Myometrial cell (primary cell): ENCODE measurements around the gene RPS6KA5. TPM values are rescaled to one million over a fixed set of nuclear protein-coding genes. Genes with fewer than 3 reads are reported as not detected.

Source experiments
- total RNA-seq: library from RNA; depleted of rRNA; stranded (reverse); fragments of >200 nt; gene quantifications from 2 replicates; pipeline ENCODE4 v1.2.3, GENCODE V29; 2015

The RPS6KA5 gene
- 0.29 and 2.8 TPM in 2 replicates for total RNA-seq

GRCh38 chr14:91060351-91061055 is at the start of gene RPS6KA5:
Gene RPS6KA5, minus strand, starts transcription at chr14:91060641. Its CDS starts 207 bp downstream, at chr14:91060434.

GRCh38 chr14:90815822-90816662 is 244.4 kb downstream of the RPS6KA5 start, which contains the start of gene TTC7B:
Gene TTC7B, minus strand, starts transcription at chr14:90816430. Its CDS starts 135 bp downstream, at chr14:90816295.

Other genes starting within 250 kb of the RPS6KA5 start
- gene TTC7B, start 244.2 kb downstream of the RPS6KA5 start, total RNA-seq: 32.4 and 61.4 TPM in 2 replicates
- 25.3 and 44.1 TPM in 2 replicates for gene DGLUCY, start 53.4 kb upstream of the RPS6KA5 start, total RNA-seq
- gene GPR68, start 184.1 kb upstream of the RPS6KA5 start, total RNA-seq: under 0.01 TPM in 1 of 2 replicates, not detected in the other